ENCODE data around the gene SAPCD1.

The SAPCD1 gene

GRCh38 chr6:31729979-31730630 is 32.4 kb upstream of the SAPCD1 start:
- TF ChIP-seq, protein P1, sequence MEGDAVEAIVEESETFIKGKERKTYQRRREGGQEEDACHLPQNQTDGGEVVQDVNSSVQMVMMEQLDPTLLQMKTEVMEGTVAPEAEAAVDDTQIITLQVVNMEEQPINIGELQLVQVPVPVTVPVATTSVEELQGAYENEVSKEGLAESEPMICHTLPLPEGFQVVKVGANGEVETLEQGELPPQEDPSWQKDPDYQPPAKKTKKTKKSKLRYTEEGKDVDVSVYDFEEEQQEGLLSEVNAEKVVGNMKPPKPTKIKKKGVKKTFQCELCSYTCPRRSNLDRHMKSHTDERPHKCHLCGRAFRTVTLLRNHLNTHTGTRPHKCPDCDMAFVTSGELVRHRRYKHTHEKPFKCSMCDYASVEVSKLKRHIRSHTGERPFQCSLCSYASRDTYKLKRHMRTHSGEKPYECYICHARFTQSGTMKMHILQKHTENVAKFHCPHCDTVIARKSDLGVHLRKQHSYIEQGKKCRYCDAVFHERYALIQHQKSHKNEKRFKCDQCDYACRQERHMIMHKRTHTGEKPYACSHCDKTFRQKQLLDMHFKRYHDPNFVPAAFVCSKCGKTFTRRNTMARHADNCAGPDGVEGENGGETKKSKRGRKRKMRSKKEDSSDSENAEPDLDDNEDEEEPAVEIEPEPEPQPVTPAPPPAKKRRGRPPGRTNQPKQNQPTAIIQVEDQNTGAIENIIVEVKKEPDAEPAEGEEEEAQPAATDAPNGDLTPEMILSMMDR (IDR thresholded peaks at IDR 0.05): no peak; the same call in 1 of the 2 replicates
- no peak for TF ChIP-seq ZFX (IDR thresholded peaks at IDR 0.05; ENCODE audit: borderline replicate concordance)
- H3K27ac ChIP-seq: peak overlapping the region; percentile 99

DNA sequence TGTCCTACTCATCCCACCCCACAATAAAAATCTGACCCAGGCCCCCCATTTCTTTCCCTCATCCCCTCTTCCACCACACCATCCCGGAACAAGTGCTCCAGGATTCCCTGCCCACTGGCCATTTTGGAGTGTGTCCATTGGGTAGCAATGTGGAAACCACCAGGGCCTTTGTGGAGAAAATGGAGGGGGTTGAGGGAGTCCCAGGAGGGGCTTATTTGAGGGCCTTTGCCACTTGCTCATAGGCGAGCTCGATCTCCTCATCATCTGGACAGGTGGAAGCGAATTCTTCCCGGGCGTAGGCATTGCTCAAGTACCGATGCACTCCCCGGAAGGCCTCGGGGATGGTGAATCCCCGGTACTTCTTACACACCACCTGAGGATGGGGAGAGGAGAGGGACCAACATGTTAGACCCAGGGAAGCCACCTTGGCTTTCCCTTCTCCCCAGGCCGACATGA is 31.8 kb upstream of the SAPCD1 start:
- TF ChIP-seq, protein P1 (IDR thresholded peaks at IDR 0.05): no peak
- no peak for TF ChIP-seq ZFX (IDR thresholded peaks at IDR 0.05; ENCODE audit: borderline replicate concordance)
- H3K27ac ChIP-seq: peak overlapping the region; percentile 99

- no peak for TF ChIP-seq ZFX (IDR thresholded peaks at IDR 0.05; ENCODE audit: borderline replicate concordance)
- TF ChIP-seq, protein P1 (IDR thresholded peaks at IDR 0.05): no peak
- H3K27ac ChIP-seq: peak overlapping the region; percentile 99
Measured at GRCh38 chr6:31732029-31732428, 30.4 kb upstream of the SAPCD1 start.

GRCh38 chr6:31733734-31734133 is 28.7 kb upstream of the SAPCD1 start:
- peak overlapping the region; percentile 99 for H3K27ac ChIP-seq
- no peak for TF ChIP-seq ZFX (IDR thresholded peaks at IDR 0.05; ENCODE audit: borderline replicate concordance)
- TF ChIP-seq, protein P1 (IDR thresholded peaks at IDR 0.05): no peak

- H3K27ac ChIP-seq: peak overlapping the region; percentile 99
- TF ChIP-seq ZFX (IDR thresholded peaks at IDR 0.05; ENCODE audit: borderline replicate concordance): no peak
- TF ChIP-seq, protein P1 (IDR thresholded peaks at IDR 0.05): no peak
Measured at GRCh38 chr6:31734247-31734820, 28.1 kb upstream of the SAPCD1 start.

GRCh38 chr6:31734821-31735406 is 27.5 kb upstream of the SAPCD1 start:
- TF ChIP-seq, protein P1 (IDR thresholded peaks at IDR 0.05): no peak
- TF ChIP-seq ZFX (IDR thresholded peaks at IDR 0.05; ENCODE audit: borderline replicate concordance): no peak

More at GRCh38 chr6:31734821-31735406, 27.5 kb upstream of the SAPCD1 start:
- H3K27ac ChIP-seq: peak overlapping the region; percentile 99

Measured in 22Rv1 (cell line).